Measurements from ENCODE around the gene PCSK7. TPM values are rescaled to one million over a fixed set of nuclear protein-coding genes. Genes with fewer than 3 reads are reported as not detected.
"Not testable (repeated sequence)": the region's sequence is repeated elsewhere in the genome, so short reads cannot be mapped to it uniquely, and the experiment has no call there.

Gene PCSK7
- total RNA-seq, result 10 to 100 TPM; 41.4 to 90.2 TPM

- no peak for DNase-seq (ENCODE audit: low spot score)
- Histone ChIP-seq H3K36me3 (peaks cover 30% of the 10 kb centered on the region), H3K27ac (peak within 1 kb of the TSS; percentile 85 to 86), H3K27me3 (replicated peaks; ENCODE audit: insufficient read depth) (no peaks in the 10 kb centered on the region), H3K9me3 (no peaks in the 10 kb centered on the region), H3K4me3 (peak within 1 kb of the TSS; percentile 81), H3K4me1 (ENCODE audit: control insufficient read depth in 1 of 2, low read depth in 2 of 2) (peaks cover 7 to 30% of the 10 kb centered on the region in 2 donors)
- no peak for ATAC-seq (ENCODE audit: insufficient number of reproducible peaks, low FRiP score, low read depth)
- TF ChIP-seq, protein P1, sequence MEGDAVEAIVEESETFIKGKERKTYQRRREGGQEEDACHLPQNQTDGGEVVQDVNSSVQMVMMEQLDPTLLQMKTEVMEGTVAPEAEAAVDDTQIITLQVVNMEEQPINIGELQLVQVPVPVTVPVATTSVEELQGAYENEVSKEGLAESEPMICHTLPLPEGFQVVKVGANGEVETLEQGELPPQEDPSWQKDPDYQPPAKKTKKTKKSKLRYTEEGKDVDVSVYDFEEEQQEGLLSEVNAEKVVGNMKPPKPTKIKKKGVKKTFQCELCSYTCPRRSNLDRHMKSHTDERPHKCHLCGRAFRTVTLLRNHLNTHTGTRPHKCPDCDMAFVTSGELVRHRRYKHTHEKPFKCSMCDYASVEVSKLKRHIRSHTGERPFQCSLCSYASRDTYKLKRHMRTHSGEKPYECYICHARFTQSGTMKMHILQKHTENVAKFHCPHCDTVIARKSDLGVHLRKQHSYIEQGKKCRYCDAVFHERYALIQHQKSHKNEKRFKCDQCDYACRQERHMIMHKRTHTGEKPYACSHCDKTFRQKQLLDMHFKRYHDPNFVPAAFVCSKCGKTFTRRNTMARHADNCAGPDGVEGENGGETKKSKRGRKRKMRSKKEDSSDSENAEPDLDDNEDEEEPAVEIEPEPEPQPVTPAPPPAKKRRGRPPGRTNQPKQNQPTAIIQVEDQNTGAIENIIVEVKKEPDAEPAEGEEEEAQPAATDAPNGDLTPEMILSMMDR (IDR thresholded peaks at IDR 0.05), result no peak
These were observed at the start of gene PCSK7 for GRCh38 chr11:117231842-117232091. PCSK7 (minus strand) TSS chr11:117232073; CDS start chr11:117229844, 2,229 bp downstream.

DNA sequence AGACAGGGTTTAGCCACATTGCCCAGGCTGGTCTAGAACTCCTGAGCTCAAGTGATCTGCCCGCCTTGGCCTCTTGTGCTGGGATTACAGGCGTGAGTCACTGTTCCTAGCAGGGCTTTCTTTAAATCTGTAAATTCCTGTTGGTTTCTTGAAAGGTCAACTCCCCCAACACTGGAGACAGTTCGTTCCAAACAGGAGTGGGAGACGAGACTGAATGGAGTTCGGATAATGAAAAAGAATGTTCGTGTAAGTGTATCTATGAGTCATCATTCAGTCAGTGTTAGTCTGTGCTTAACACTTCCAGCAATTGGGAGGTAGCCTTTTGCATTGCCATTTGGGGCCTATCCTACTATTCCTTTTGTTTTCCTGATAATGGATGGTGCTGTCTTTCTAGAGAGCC is 49.3 kb upstream of the PCSK7 start:
- no peaks in the 10 kb centered on the region for H3K4me1 ChIP-seq (ENCODE audit: control insufficient read depth in 1 of 2, low read depth in 2 of 2)
- no peak overlapping the region for H3K27ac ChIP-seq
- TF ChIP-seq, protein P1 (IDR thresholded peaks at IDR 0.05), result no peak
- no peaks in the 10 kb centered on the region for H3K9me3 ChIP-seq
- H3K4me3 ChIP-seq, result no peak overlapping the region
- peaks cover 32% of the 10 kb centered on the region for H3K36me3 ChIP-seq
- no peak for DNase-seq (ENCODE audit: low spot score)
- ATAC-seq (ENCODE audit: insufficient number of reproducible peaks, low FRiP score, low read depth), result no peak
- H3K27me3 ChIP-seq (replicated peaks; ENCODE audit: insufficient read depth), result no peaks in the 10 kb centered on the region

DNA sequence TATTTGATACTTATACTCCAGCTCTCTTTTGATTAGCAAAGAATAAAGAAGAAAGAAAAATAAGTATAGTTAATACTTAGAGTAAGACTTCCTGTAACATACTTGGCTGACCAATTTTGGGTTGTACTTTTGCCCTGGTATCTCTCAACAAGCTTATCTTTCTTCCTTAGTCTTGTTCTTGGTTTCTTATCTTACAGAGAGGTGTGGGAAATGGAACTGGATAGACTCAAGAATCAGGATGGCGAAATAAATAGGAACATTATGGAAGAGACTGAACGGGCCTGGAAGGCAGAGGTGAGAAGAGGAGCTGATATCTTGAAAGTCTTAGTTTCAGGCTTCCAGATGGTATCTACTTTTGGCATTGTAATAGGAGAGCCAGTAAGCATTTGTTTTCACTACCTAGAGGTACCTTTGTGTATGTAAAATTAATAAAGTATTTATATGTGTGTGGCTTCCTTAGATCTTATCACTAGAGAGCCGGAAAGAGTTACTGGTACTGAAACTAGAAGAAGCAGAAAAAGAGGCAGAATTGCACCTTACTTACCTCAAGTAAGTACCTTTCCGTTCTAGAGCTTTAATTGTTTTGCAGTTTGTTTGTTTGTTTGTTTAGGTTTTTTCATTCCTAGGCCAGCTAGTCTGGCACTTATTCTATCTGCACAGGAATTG is 48.0 kb upstream of the PCSK7 start:
- Histone ChIP-seq H3K9me3 (no peaks in the 10 kb centered on the region), H3K27me3 (replicated peaks; ENCODE audit: insufficient read depth) (no peaks in the 10 kb centered on the region), H3K4me3 (no peak overlapping the region), H3K27ac (no peak overlapping the region), H3K4me1 (ENCODE audit: control insufficient read depth in 1 of 2, low read depth in 2 of 2) (no peaks in the 10 kb centered on the region), H3K36me3 (peaks cover 28% of the 10 kb centered on the region)
- TF ChIP-seq, protein P1 (IDR thresholded peaks at IDR 0.05), result no peak
- ATAC-seq (ENCODE audit: insufficient number of reproducible peaks, low FRiP score, low read depth) (no peak), DNase-seq (ENCODE audit: low spot score) (no peak)

DNA sequence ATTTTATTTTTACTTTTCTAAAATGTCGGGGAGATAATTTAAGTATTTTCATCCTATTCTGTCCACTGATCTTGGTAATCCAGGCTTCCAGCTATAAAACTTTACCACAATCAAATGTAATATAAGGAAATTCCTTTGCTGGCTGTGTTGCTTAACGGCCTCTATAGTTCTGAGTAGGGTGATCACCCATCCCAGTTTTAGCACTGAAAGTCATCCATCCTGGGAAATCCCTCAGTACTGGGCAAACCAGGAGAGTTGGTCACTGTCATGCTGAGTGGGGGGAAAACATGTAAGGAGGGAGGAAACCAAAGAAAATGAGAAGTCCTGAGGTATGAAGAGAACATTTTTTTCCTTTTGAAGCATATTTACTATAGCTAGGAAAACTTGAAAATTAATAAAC is 46.5 kb upstream of the PCSK7 start:
- Histone ChIP-seq H3K4me1 (ENCODE audit: control insufficient read depth in 1 of 2, low read depth in 2 of 2) (no peaks in the 10 kb centered on the region), H3K27ac (no peak overlapping the region), H3K4me3 (no peak overlapping the region), H3K36me3 (peaks cover 23% of the 10 kb centered on the region), H3K9me3 (no peaks in the 10 kb centered on the region), H3K27me3 (replicated peaks; ENCODE audit: insufficient read depth) (no peaks in the 10 kb centered on the region)
- ATAC-seq (ENCODE audit: insufficient number of reproducible peaks, low FRiP score, low read depth) (no peak), DNase-seq (ENCODE audit: low spot score) (no peak)
- TF ChIP-seq, protein P1 (IDR thresholded peaks at IDR 0.05), result no peak

GRCh38 chr11:117273550-117274289 is 41.8 kb upstream of the PCSK7 start:
- Histone ChIP-seq H3K36me3 (no peaks in the 10 kb centered on the region), H3K4me3 (no peak overlapping the region), H3K27me3 (replicated peaks; ENCODE audit: insufficient read depth) (no peaks in the 10 kb centered on the region), H3K4me1 (ENCODE audit: control insufficient read depth in 1 of 2, low read depth in 2 of 2) (no peaks in the 10 kb centered on the region), H3K9me3 (no peaks in the 10 kb centered on the region), H3K27ac (no peak overlapping the region)
- DNase-seq (ENCODE audit: low spot score) (no peak), ATAC-seq (ENCODE audit: insufficient number of reproducible peaks, low FRiP score, low read depth) (no peak)
- TF ChIP-seq, protein P1 (IDR thresholded peaks at IDR 0.05), result no peak

- H3K4me3 ChIP-seq; DNase-seq (ENCODE audit: low spot score); H3K27me3 ChIP-seq (replicated peaks; ENCODE audit: insufficient read depth); H3K9me3 ChIP-seq; H3K27ac ChIP-seq; ATAC-seq (ENCODE audit: insufficient number of reproducible peaks, low FRiP score, low read depth); H3K4me1 ChIP-seq (ENCODE audit: control insufficient read depth in 1 of 2, low read depth in 2 of 2); H3K36me3 ChIP-seq: not testable (repeated sequence)
These were observed 40.3 kb upstream of the PCSK7 start for GRCh38 chr11:117272175-117272574.

All from thoracic aorta (tissue), 2 donors.